Non-pigmented ciliary epithelial cell (primary cell): ENCODE results near the gene SGMS1.
"Not testable (repeated sequence)": the region's sequence is repeated elsewhere in the genome, so short reads cannot be mapped to it uniquely, and the experiment has no call there.

Source experiments
- DNase-seq: peaks from one replicate; pipeline ENCODE4 v3.0.0-alpha.2; 2010; ENCODE audit warnings: low read depth

The SGMS1 gene

DNA sequence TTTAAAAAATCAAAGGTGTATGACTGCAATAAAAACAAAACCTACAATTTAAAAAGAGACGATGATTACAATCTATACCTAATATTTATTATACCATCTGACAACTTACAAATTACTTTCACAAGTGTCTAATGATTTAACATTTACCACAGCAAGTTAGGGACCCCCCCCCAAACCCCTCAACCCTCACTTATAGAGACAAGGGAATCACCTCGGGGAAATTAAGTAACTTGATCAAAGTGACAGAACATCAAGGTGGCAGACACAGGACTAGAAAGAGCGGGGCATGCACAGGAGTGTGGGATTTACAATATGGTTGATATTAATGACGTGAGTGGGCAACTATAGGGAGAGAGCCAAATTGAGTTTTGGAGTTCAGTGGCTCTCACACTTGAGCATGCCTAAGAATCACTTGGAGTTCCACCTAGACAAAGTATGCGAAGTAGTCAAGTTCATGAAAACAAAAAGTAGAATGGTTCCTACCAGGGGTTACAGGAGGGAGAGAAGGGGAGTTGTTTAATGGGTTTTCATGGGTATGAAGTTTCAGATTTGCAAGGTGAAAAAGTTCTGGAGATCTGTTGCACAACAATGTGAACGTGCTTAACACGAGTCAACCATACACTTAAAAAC lies 43.4 kb downstream of the SGMS1 start:
- DNase-seq, result no peak

DNA sequence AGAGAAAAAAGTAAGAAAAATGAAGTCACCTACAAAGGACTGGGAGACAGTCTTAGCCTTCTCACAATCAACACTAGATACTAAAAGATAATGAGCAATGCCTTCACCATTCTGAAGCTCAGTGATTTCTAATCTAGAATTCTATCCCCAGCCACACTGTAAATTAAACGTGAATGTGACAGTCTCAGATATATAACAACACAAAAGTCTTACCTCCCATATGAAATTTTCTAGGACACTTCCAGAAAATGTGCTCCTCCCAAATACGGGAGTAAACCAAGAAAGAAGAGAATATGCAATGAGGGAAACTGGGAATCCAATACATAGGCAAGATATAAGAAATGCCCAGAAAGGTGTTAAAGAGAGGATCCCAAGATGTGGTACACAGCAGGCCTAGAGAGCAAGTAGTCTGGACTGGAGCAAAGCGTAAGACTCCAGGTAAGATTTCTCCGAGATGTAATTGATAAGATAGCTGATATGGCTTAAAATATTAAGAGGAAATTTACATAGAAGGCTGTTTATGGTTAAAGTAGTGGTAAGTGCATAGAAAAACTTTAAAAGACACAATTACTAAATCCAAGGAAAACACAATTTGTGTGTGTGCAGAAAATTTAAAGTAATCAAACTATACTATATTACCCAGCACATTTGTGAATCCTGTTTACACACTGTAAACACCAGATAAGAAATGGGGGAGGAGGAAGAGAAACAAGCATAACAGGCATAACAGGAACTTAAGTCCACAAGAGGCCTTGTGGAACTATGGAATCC lies 44.1 kb downstream of the SGMS1 start:
- DNase-seq, result no peak

DNA sequence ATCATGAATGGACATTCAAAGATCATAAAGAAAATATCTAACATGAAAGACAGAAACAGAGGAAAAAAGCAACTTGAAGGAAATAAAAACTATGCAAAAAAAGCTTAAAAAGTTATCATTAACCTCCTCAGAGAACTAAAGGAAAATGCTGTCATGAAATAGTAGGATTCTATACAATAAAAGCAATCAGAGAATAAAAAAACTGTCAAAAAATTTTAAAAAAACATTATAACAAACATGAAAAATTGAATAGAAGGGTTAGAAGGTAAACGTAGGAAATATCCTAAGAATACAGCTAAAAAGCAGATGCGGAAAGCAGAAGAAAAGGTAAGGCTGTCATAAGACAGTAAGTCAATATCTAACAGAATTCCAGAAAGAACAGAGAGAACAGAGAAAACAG lies 44.8 kb downstream of the SGMS1 start:
- no peak for DNase-seq

DNA sequence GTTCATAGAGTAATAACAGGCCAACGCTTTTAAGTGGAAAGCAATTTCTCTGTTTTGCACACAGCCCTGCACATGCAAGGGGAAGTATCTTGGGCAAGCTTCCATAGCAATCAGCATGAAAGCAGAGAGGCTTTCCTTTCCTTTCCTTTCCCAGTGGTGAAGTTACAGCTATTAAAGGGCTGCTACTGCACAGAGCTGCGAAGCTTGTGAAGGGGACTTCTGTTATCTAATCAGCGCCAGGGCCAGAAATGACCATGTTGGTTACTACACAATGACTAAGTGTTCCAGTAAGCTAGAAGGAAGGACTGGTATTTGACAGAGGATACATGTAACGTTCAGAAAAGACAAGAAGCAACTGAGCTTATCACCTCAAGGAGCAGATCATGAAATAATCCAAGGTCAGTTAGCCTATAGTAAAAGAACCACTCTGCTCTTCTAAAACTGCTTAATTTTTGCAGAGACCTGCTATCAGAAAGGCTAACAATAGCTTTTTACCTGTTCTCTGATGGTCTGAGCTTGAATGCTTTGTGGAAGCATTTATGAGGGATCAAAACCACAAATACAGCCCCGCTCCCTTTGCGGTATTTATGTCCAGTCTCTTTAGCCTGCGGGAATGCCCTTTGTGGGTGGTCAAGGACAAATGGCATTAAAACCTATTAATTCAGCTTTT lies 45.9 kb downstream of the SGMS1 start:
- no peak for DNase-seq

DNA sequence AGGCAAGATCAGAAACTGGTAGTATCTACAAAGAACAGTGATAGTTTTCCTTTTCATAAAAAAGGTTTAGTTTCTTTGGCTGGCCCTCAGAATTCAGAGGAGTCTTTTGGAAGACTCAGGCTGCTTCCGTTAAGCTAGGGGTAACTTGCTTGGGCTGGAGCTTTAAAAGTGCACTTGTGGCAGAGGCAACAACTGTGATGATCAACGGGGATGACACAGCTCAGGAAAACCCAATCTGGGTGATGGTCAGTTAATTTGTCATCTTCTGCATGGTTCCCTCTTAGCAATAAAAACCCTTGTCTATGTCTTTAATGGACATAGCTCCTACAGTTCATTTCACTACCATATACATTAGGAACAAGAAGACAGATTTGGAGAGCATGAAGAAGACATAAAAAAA lies 46.7 kb downstream of the SGMS1 start:
- no peak for DNase-seq

DNA sequence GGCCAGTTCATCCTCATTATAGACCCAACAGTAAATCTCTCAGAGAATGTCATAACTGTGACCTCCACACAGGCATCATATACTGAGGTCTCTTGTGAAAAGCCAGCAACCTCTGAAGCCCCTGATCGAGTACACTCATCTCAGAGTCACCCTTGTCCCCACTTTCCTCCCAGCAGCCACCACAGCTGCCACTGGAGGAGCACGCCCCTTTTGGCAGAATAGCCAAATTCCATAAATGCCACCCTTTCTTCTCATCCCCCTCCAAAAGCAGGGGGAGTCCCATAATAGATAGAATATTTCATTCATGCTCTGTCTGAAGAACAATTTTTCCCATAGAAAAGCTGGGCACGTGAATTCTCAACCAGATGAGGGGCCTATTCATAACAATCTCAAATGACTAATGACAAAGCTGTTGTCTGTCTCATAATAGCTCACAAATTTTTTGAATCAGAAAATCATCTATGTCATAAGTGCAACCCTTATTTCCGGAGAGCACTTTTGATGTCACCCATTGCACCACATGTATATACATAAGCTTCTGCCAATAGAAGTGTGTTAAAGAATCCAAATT lies 47.4 kb downstream of the SGMS1 start:
- no peak for DNase-seq

DNA sequence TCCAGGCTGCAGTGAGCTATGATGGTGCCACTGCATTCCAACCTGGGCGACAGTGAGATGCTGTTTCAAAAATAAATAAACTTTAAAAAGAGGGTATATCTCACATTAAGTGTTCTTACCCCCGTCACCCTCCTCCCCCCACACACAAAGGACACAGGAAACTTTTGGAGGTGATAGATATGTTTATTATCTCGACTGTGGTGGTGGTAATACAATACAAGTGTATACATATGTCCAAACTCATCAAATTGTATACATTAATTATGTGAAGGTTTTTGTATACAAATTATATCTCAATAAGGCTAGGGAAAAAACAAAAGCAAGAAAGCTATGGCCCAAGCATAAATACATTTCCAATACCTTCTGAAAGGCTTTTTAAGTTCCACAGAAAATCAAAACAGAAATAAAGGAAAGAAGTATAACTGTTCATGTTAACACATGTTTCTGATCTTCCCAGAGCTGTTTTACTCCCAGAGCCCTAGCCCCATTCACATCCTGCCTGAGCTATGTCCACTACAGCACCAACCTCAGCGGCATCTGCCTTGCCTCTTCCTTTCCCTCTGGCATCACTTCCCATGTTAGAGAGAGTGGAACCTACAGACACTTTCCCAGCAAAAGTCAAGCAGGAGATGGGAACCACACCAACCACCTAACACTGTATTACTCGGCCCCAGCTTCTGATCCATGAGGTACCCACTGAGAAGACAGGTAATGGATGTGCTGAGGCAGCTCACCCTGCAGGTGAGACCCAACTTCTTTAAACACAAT lies 48.1 kb downstream of the SGMS1 start:
- no peak for DNase-seq

DNA sequence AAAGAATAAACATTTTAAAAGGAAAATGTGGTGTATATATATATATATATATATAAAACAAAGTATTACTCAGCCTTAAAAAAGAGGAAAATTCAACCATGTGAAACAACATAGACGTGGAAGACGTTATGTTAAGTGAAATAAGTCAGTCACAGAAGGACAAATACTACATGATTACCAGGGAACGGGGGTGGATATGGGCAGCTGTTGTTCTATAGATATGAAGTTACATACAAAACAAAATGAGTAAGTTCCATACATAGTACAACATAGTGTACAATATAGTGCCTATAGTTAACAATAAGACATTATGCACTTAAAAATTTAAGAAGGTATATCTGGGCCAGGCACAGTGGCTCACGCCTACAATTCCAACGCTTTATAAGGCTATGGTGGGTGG lies 48.8 kb downstream of the SGMS1 start:
- DNase-seq, result no peak

DNA sequence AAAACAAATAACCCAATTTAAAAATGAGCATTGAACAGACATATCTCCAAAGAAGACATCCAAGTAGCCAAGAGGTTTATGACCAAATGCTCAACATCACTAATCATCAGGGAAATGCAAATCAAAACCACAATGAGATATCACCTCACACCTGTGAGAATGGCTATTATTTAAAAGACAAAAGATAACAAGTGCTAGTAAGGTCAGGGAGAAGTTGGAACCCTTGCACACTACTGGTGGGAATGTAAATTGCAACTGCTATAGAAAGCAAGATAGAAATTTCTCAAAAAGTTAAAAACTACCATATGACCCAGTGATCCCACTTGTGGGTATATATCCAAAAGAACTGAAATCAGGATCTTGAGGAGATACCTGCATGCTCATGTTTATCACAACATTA lies 49.5 kb downstream of the SGMS1 start:
- no peak for DNase-seq

DNA sequence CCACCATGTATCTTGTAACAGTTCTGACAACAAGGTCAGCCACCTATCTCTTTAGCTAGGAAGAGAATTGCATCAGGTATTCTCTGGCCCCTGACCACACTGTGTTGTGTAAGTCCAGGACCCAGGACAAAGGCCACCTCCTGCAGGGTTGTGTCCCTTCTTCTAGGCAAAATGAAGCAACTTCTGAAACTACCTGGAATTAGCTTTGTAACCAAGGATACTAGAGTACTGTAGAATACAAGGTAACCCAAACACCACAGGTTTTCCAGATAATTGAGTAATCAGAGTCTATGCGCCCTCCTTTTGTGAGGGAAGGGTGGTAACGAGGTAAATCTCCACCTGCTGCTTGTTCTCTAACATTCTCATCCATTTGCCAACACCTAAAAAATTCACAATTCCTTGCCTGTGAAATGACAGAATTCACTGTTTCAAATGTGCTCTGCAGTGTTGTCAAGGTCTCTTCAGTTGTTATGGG lies 51.7 kb downstream of the SGMS1 start:
- no peak for DNase-seq

DNA sequence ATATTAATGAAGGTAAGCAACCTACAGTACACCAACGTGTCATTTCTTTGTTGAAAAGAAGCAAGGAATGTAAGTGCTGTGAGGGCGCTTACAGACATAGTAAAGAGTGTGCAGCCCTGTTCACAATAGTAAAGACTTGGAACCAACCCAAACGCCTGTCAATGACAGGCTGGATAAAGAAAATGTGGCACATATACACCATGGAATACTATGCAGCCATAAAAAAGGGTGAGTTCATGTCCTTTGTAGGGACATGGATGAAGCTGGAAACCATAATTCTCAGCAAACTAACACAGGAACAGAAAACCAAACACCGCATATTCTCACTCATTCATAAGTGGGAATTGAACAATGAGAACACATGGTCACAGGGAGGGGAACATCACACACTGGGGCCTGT lies 55.0 kb downstream of the SGMS1 start:
- DNase-seq, result not testable (repeated sequence)

DNA sequence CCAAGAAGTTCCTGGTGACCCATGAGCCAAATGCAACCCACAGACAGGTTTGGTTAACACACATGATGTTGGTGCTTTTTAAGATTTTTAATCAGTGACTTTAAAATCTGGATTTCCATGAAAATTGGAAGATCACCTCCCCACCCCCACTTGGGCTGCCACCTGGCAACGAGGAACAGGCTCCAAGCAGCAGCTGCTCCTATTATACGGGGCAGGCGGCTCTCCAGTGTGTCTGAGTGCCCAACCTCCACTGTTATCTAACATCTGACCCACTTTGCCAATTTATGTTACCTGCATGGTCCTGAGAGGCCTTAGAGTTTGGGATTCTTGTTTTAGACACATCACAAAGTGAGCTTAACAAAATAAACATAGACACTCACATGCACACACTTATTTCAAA lies 56.4 kb downstream of the SGMS1 start:
- DNase-seq, result no peak

DNA sequence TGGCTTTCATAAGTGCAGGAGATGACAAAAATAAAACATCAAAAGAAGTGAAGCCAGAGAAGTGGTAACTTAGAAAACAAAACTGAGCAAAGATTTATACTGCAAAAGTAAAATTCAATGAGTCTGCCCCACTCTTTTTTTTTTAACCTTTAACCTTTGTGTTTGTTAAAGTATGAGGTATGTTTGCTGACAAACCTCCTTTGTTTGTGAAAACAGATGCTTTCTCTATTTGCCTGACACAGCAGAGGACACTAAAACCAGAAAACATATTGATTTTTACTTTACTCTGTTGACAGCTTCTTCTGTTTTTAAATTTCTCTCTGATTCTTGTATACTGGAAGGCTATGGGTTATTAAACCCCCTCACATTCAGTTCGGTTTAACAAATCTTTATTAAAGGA lies 57.6 kb downstream of the SGMS1 start:
- no peak for DNase-seq

DNA sequence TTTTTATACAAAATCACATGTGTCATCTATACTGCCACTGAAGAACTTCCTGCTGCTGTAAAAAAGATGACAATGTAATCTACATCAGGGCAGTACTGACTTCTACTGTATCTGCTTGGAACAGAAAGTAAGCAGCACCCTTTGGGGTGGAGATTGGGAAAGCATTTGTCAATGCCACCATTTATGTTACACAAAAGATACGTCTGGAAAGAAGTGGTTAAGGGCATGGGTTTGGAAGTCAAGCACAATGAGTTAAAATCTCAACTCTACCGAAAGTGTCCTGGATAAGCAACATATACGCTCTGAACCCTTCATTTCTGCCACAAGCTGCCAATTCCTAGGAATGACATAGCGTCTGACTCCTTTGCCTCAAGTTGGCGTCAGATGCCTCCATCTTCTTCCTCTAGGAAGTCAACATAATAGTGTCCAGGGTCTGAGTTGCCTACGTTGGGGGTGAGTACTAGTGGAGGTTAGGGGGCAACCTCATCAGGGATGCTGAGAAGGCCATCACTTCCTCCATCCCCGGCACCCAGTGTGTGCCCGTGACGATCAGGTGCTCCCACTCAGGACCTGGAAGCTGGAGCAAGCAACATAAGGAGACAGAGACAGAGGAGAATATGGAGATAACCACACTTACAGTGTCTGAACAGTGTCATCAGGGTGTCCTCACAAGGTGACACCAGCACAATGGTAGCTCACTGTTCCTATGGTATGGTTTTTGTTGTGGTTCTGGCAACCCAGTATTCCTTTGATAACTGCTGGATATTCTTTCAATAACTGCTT lies 58.3 kb downstream of the SGMS1 start:
- no peak for DNase-seq

DNA sequence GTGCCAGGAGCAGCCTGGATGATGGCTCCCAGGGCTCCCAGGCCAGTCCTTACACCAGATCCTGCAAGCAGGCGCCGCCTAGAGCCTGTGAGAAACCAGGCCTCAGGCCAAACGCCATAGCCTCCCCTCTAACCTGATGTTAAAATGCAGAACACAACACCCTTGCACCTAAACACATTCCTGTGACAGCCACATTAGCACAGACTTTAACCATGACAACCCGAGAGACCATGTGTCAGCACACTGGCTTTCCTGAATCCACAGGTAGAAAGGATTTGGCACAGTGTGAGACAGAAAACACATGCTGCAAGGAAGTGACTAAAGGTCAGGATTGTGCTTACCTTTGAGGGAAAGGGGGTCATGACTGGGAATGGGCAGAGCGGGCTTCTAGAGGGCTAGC lies 59.9 kb downstream of the SGMS1 start:
- no peak for DNase-seq

DNA sequence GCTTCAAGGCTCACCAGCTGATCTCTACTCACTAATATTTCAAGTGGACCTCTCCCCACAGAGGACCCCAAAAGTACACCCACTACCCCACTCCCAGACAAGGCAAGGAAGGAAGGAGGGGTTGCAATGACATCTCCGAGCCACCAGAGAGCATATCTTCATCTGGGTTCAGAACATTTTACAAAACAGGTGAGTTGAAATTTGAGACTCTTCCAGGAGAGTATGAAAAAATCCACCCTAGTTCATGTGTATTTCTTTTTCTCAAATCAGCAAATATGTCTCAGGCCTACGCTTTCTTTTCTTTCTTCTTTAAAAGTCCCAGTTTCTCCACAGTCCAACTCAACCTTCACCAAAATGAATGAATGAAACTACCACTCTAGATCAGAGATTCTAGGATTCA lies 61.9 kb downstream of the SGMS1 start:
- no peak for DNase-seq

DNA sequence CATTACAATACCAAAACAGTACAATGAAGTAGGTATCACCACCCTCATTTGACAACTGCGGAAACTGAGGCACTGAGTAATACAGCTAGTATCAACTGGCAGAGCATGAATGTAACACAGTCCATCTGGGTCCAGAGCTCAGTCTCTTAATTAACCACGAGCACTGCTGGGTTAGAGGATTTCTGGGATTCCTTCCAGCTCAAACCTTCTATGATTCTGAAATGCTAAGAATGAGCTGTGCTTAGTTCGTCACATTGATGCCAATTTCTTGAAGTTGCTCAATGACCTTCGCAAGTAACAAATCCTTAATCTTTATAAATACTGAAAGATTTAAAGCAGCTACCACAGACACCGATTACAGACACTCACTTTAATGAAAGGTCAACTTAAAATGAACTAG lies 62.5 kb downstream of the SGMS1 start:
- peak; percentile 82 for DNase-seq

DNA sequence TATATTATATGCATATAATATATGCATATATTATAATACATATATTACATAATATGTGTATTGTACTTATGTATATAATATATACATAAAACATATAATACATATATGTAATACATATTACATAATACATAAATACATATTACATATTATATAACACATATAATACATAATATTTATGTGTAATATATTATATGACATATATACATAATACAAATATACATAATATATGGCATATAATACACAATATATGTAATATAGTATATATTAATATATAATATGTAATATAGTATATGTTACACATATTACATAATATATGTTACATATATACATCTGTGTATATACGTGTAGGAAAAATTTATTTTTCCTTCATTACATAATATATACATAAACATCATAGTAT lies 63.4 kb downstream of the SGMS1 start:
- DNase-seq, result no peak

DNA sequence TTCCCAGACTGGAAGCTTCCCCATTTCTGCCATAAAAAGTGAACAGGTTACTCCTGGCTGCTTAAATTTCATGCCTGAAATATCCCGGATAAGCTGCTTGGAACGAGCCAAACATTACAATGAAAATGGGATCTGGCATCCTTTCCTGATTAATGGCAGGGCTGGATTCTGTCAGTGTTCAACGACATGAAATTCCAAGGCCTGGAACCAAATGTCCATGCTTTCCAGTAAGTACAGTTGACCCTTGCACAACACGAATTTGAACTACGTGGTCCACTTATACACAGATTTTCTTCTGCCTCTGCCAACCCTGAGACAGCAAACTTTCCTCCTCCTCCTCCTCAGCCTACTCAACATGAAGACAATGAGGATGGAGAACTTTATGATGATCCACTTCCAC lies 65.4 kb downstream of the SGMS1 start:
- DNase-seq, result no peak

DNA sequence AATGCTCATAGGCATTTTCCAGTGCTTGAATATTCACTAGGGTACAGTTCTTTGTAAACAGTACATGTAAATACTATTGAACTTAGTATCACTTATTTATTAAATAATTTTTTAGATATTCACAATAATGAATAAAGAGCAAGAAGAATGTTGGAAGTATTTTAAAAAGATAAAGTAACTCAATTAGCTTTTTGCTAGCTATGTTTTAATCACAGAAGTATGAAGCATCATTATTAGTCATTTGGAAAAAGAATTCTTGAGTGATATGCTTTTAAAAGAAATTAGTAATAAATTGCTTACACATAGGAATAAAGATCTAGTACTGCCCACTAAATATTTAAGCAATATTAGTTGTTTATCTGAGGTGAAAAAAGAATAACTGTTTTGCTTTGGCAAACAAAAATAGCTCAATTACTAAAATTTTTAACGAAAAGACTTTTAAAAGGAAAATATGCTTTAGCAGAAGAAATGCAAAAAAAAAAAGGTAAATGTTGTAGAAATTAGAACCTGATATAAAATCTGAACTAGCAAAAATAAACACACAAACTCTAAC lies 66.5 kb downstream of the SGMS1 start:
- no peak for DNase-seq
